Measurements from ENCODE around the gene MDH1B.

MDH1B gene

DNA sequence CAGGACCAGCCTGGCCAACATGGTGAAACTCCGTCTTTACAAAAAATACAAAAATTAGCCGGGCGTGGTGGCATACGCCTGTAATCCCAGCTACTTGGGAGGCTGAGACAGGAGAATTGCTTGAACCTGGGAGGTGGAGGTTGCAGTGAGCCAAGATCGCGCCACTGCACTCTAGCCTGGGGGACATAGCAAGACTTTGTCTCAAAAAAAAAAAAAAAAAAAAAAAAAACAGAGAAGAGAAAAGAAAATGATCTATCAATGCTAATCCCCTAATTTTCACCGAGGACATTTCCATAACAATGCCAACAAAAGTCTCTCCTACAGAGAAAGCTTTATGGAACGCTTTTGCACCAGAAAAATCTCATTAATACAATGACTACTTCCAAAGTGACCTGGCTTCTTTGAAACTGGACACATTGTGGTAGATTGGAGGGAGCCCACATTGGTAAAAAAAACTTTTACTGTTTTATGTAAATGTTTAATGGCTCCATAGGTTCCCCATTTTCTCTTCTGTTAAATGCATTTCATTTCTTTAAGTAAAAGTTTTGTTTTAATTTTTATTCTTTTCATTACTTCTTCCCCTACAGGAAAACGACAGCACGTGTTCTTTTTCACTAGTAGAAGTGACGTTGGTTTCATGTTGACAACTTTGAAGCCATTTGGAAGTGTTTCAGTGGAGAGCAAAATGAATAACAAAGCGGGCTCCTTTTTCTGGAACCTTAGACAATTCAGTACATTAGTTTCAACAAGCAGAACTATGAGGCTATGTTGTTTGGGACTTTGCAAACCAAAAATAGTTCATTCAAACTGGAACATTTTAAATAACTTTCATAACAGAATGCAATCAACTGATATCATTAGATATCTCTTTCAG lies 1.2 kb upstream of the MDH1B start:
- H3K79me2 ChIP-seq (ENCODE audit: insufficient read depth, low read length): peaks cover 29% of the 10 kb centered on the region
- H4K20me1 ChIP-seq (ENCODE audit: insufficient read depth, low read length, poor library complexity, severe bottlenecking): no peaks in the 10 kb centered on the region
- H3F3A ChIP-seq (ENCODE audit: low read depth): no peaks in the 10 kb centered on the region
- no peaks in the 10 kb centered on the region for H3K9me3 ChIP-seq (ENCODE audit: insufficient read depth, low read depth, low read length)
- H3K9me2 ChIP-seq (replicated peaks; ENCODE audit: low read depth, low read length): no peaks in the 10 kb centered on the region
- peaks cover 18% of the 10 kb centered on the region for H3K27me3 ChIP-seq (ENCODE audit: insufficient read depth, low read length, poor library complexity, severe bottlenecking)
- no peak overlapping the region for H2AFZ ChIP-seq (ENCODE audit: low read length)
- H3K4me3 ChIP-seq (ENCODE audit: low read length, poor library complexity, severe bottlenecking): peak overlapping the region; percentile 86
- peak overlapping the region; percentile 79 for H3K4me2 ChIP-seq (ENCODE audit: low read depth, low read length, poor library complexity, severe bottlenecking)
- peaks cover 33% of the 10 kb centered on the region for H3K4me1 ChIP-seq (ENCODE audit: insufficient read depth, low read length, poor library complexity, severe bottlenecking)
- TF ChIP-seq, protein P1, sequence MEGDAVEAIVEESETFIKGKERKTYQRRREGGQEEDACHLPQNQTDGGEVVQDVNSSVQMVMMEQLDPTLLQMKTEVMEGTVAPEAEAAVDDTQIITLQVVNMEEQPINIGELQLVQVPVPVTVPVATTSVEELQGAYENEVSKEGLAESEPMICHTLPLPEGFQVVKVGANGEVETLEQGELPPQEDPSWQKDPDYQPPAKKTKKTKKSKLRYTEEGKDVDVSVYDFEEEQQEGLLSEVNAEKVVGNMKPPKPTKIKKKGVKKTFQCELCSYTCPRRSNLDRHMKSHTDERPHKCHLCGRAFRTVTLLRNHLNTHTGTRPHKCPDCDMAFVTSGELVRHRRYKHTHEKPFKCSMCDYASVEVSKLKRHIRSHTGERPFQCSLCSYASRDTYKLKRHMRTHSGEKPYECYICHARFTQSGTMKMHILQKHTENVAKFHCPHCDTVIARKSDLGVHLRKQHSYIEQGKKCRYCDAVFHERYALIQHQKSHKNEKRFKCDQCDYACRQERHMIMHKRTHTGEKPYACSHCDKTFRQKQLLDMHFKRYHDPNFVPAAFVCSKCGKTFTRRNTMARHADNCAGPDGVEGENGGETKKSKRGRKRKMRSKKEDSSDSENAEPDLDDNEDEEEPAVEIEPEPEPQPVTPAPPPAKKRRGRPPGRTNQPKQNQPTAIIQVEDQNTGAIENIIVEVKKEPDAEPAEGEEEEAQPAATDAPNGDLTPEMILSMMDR (conservative IDR thresholded peaks at IDR 0.05; ENCODE audit: low read length): no peak
- no peak for TF ChIP-seq EZH2phosphoT487 (IDR thresholded peaks at IDR 0.05; ENCODE audit: borderline replicate concordance)
- H3K36me3 ChIP-seq (ENCODE audit: insufficient read depth, low read length): no peaks in the 10 kb centered on the region
- peak overlapping the region; percentile 77 for H3K9ac ChIP-seq (ENCODE audit: low read depth, low read length, poor library complexity, severe bottlenecking)

DNA sequence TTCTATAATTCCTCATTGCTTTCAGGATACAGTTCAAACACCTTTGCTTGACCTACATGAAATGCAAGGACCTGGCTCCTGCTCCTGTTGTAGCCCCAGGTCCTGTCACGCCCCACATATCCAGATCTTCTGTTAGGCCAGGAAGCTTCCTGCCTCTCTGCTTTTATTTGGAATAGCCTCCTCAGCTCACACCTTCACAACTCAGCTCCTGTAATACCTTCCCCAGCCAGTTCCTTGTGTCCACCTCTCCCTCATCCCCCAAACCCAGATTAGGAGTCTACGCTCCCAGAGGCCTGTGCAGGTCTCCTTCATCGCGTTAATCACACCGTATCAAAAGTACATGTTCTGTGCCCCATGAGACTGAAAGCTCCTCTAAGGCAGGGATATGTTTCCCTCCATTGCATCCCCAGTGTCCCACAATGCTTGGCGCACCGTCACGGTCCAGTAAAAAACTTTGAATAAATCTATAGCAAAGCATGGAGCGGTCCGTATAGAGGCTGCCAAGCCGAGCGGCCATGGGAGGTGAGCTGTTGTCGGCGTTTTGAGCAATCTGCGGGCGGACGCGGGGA lies 371 bp downstream of the MDH1B start:
- Histone ChIP-seq H3K9me2 (replicated peaks; ENCODE audit: low read depth, low read length) (no peaks in the 10 kb centered on the region), H2AFZ (ENCODE audit: low read length) (peak overlapping the region; percentile 99), H3K4me2 (ENCODE audit: low read depth, low read length, poor library complexity, severe bottlenecking) (peak overlapping the region; percentile 79), H3K79me2 (ENCODE audit: insufficient read depth, low read length) (peaks cover 29% of the 10 kb centered on the region), H3K36me3 (ENCODE audit: insufficient read depth, low read length) (no peaks in the 10 kb centered on the region), H3F3A (ENCODE audit: low read depth) (no peaks in the 10 kb centered on the region), H3K4me3 (ENCODE audit: low read length, poor library complexity, severe bottlenecking) (peak overlapping the region; percentile 86), H3K27me3 (ENCODE audit: insufficient read depth, low read length, poor library complexity, severe bottlenecking) (peaks cover 18% of the 10 kb centered on the region), H3K9ac (ENCODE audit: low read depth, low read length, poor library complexity, severe bottlenecking) (peak overlapping the region; percentile 77), H3K4me1 (ENCODE audit: insufficient read depth, low read length, poor library complexity, severe bottlenecking) (peaks cover 33% of the 10 kb centered on the region), H3K9me3 (ENCODE audit: insufficient read depth, low read depth, low read length) (no peaks in the 10 kb centered on the region), H4K20me1 (ENCODE audit: insufficient read depth, low read length, poor library complexity, severe bottlenecking) (no peaks in the 10 kb centered on the region)
- TF ChIP-seq, protein P1 (conservative IDR thresholded peaks at IDR 0.05; ENCODE audit: low read length): no peak
- no peak for TF ChIP-seq EZH2phosphoT487 (IDR thresholded peaks at IDR 0.05; ENCODE audit: borderline replicate concordance)

DNA sequence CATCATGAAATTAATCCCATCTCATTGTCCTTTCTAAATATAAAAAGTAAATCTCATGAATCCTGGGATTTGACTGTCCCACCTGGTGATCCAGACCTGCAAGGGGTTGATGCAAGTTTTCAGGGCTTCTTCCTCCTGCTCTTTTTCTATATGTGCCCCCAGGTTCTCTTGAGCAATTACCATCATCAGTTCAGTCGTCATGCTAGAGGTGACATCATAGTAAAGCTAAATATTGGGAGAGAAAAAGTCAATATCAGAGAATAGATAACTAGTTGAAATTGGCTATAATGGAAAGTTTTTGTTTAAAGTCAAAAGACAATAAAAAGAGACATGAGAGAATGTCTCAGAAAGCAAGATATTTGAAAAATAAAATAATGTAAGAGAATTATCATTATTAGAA lies 8.3 kb downstream of the MDH1B start:
- no peak overlapping the region for H3K9ac ChIP-seq (ENCODE audit: low read depth, low read length, poor library complexity, severe bottlenecking)
- no peak overlapping the region for H3K4me3 ChIP-seq (ENCODE audit: low read length, poor library complexity, severe bottlenecking)
- H4K20me1 ChIP-seq (ENCODE audit: insufficient read depth, low read length, poor library complexity, severe bottlenecking): no peaks in the 10 kb centered on the region
- H3K36me3 ChIP-seq (ENCODE audit: insufficient read depth, low read length): no peaks in the 10 kb centered on the region
- H3K4me1 ChIP-seq (ENCODE audit: insufficient read depth, low read length, poor library complexity, severe bottlenecking): no peaks in the 10 kb centered on the region
- TF ChIP-seq, protein P1 (conservative IDR thresholded peaks at IDR 0.05; ENCODE audit: low read length): no peak
- no peak for TF ChIP-seq EZH2phosphoT487 (IDR thresholded peaks at IDR 0.05; ENCODE audit: borderline replicate concordance)
- H2AFZ ChIP-seq (ENCODE audit: low read length): no peak overlapping the region
- no peaks in the 10 kb centered on the region for H3F3A ChIP-seq (ENCODE audit: low read depth)
- no peaks in the 10 kb centered on the region for H3K9me3 ChIP-seq (ENCODE audit: insufficient read depth, low read depth, low read length)
- H3K9me2 ChIP-seq (replicated peaks; ENCODE audit: low read depth, low read length): no peaks in the 10 kb centered on the region
- no peak overlapping the region for H3K4me2 ChIP-seq (ENCODE audit: low read depth, low read length, poor library complexity, severe bottlenecking)
- H3K27me3 ChIP-seq (ENCODE audit: insufficient read depth, low read length, poor library complexity, severe bottlenecking): peaks cover 2% of the 10 kb centered on the region
- no peaks in the 10 kb centered on the region for H3K79me2 ChIP-seq (ENCODE audit: insufficient read depth, low read length)
